HepG2 (cell line): Measurements from ENCODE around the gene NUCB1. TPM values are rescaled to one million over a fixed set of nuclear protein-coding genes. Genes with fewer than 3 reads are reported as not detected.

Source experiments
- BCLAF1 ChIP-seq: fragments of 450-650 bp; IDR thresholded peaks from 2 replicates; pipeline ENCODE4 v1.6.1; 2017; ENCODE audit warnings: mild to moderate bottlenecking
- EZH2 ChIP-seq: conservative IDR thresholded peaks from 2 replicates; pipeline ENCODE4 v1.6.1; 2012; ENCODE audit warnings: mild to moderate bottlenecking, low read depth, low read length, moderate library complexity
- HOXA5 ChIP-seq: sonication (generic); formaldehyde crosslinking; IDR thresholded peaks from 2 replicates; pipeline ENCODE4 v1.4.0; 2020; ENCODE audit warnings: missing genetic modification reagents
- HOXA9 ChIP-seq: sonication (generic); formaldehyde crosslinking; IDR thresholded peaks from 2 replicates; pipeline ENCODE4 v1.8.1; 2022; ENCODE audit warnings: missing genetic modification reagents, mild to moderate bottlenecking, moderate library complexity, borderline replicate concordance
- LCORL ChIP-seq, 2 experiments: fragments of 450-650 bp in 1 of 2; sonication (generic) in 1 of 2; formaldehyde crosslinking in 1 of 2; IDR thresholded peaks; 2 replicates each; pipeline versions ENCODE4 v1.5.0 to v1.6.1; 2017 to 2020; ENCODE audit warnings: antibody characterized with exemption in 1 of 2, missing genetic modification reagents in 1 of 2
- MIER3 ChIP-seq: IDR thresholded peaks from 2 replicates; pipeline ENCODE4 v1.6.1; 2016; ENCODE audit warnings: missing compliant biosample characterization, borderline replicate concordance
- MIXL1 ChIP-seq: IDR thresholded peaks from 2 replicates; pipeline ENCODE4 v1.6.1; 2016
- NKX3-1 ChIP-seq: sonication (generic); formaldehyde crosslinking; IDR thresholded peaks from 2 replicates; pipeline ENCODE4 v1.5.0; 2020; ENCODE audit warnings: missing genetic modification reagents
- PHF8 ChIP-seq: sonication (generic); formaldehyde crosslinking; IDR thresholded peaks from 2 replicates; pipeline ENCODE4 v1.5.0; 2020; ENCODE audit warnings: missing genetic modification reagents
- RNF219 ChIP-seq: sonication (generic); formaldehyde crosslinking; IDR thresholded peaks from 2 replicates; pipeline ENCODE4 v1.5.0; 2020; ENCODE audit warnings: mild to moderate bottlenecking, missing genetic modification reagents
- SAP130 ChIP-seq: IDR thresholded peaks from 2 replicates; pipeline ENCODE4 v1.6.1; 2016; ENCODE audit warnings: low read depth
- SIX4 ChIP-seq: sonication (generic); formaldehyde crosslinking; IDR thresholded peaks from 2 replicates; pipeline ENCODE4 v1.4.0; 2020; ENCODE audit warnings: missing genetic modification reagents
- SP4 ChIP-seq: sonication (generic); formaldehyde crosslinking; IDR thresholded peaks from 2 replicates; pipeline ENCODE4 v1.8.1; 2023; ENCODE audit warnings: mild to moderate bottlenecking, missing genetic modification reagents
- SRSF4 ChIP-seq: fragments of 200-400 bp; formaldehyde crosslinking; IDR thresholded peaks from one replicate; pipeline ENCODE4 v1.6.1; 2018; ENCODE audit warnings: mild to moderate bottlenecking, low read depth, low read length, moderate library complexity; ENCODE audit not compliant: poor library complexity, severe bottlenecking
- TARDBP ChIP-seq: sonication (generic); formaldehyde crosslinking; IDR thresholded peaks from 2 replicates; pipeline ENCODE4 v1.8.0; 2022; ENCODE audit warnings: mild to moderate bottlenecking, missing genetic modification reagents
- TCF7 ChIP-seq: sonication (generic); IDR thresholded peaks from 2 replicates; pipeline ENCODE4 v1.6.1; 2016; ENCODE audit warnings: antibody characterized with exemption, low read depth
- TIGD3 ChIP-seq: sonication (generic); formaldehyde crosslinking; IDR thresholded peaks from 2 replicates; pipeline ENCODE4 v1.5.1; 2020; ENCODE audit warnings: mild to moderate bottlenecking, missing genetic modification reagents, borderline replicate concordance
- ZNF562 ChIP-seq: sonication (generic); formaldehyde crosslinking; IDR thresholded peaks from 2 replicates; pipeline ENCODE4 v1.8.0; 2022; ENCODE audit warnings: missing genetic modification reagents, borderline replicate concordance
- ZNF704 ChIP-seq: sonication (generic); formaldehyde crosslinking; IDR thresholded peaks from 2 replicates; pipeline ENCODE4 v1.8.1; 2023; ENCODE audit warnings: mild to moderate bottlenecking, inconsistent platforms, moderate library complexity, missing genetic modification reagents, borderline replicate concordance
- ZUFSP ChIP-seq: sonication (generic); formaldehyde crosslinking; IDR thresholded peaks from 2 replicates; pipeline ENCODE4 v1.9.0; 2021; ENCODE audit warnings: missing genetic modification reagents, mild to moderate bottlenecking, borderline replicate concordance
- polyA plus RNA-seq, 8 experiments: library from polyadenylated mRNA; depleted of rRNA in 3 of 8; stranded (reverse) in 7 of 8; unstranded in 1 of 8; fragments of >200 nt; fragmentation: Illumina TruSeq in 4 of 8; extraction: Trizol in 4 of 8; gene quantifications; 2 replicates each; pipeline versions ENCODE4 v1.2.1 to v1.2.3, GENCODE V29; 2011 to 2016; ENCODE audit warnings: low read depth in 4 of 8, missing spikeins in 1 of 8, mixed read lengths in 1 of 8; ENCODE audit not compliant: insufficient read depth in 1 of 8
- total RNA-seq, 5 experiments: library from RNA; depleted of rRNA; stranded (reverse); fragments of >200 nt; fragmentation: Illumina TruSeq; extraction: Trizol; gene quantifications; 2 replicates each; pipeline ENCODE4 v1.2.3, GENCODE V29; 2016; ENCODE audit warnings: low read depth in 1 of 5

NUCB1 gene
- total and polyA plus RNA-seq, 2 of the 13 experiments (the other 11 are each of a cell fraction or from before 2014, with no cell fraction given) = 82.3 to 106 TPM

GRCh38 chr19:48872182-48872883 is 27.8 kb upstream of the NUCB1 start, which contains the start of gene PPP1R15A (continued):
- TF ChIP-seq RNF219 (CRISPR knock-in tag) = no peak
- peak; percentile 73 for TF ChIP-seq PHF8 (CRISPR knock-in tag)
- peak; percentile 91 for TF ChIP-seq MIER3
- TF ChIP-seq SRSF4 = no peak
- TF ChIP-seq HOXA9 (CRISPR knock-in tag) = peak; percentile 40; the same call in 1 of the 2 replicates
- no peak for TF ChIP-seq TCF7
- peak; percentile 93 for TF ChIP-seq SAP130 (CRISPR knock-in tag)
- no peak for TF ChIP-seq ZNF562 (CRISPR knock-in tag)
- no peak for TF ChIP-seq TIGD3
- no peak for TF ChIP-seq NKX3-1 (CRISPR knock-in tag)
- no peak for TF ChIP-seq ZUFSP
- TF ChIP-seq ZNF704 (CRISPR knock-in tag) = no peak; the same call in 1 of the 2 replicates
- peak; percentile 33; the same call in 1 of the 2 replicates for TF ChIP-seq SIX4
- no peak for TF ChIP-seq EZH2
- TF ChIP-seq BCLAF1 = no peak
- TF ChIP-seq MIXL1 (CRISPR knock-in tag) = 0 out of 2 replicates have a peak, but pooled peaks have one; percentile 22
- TF ChIP-seq TARDBP (CRISPR knock-in tag) = no peak
- no peak for TF ChIP-seq LCORL (IDR thresholded peaks at IDR 0.05)
- peak; percentile 21; the same call in 1 of the 2 replicates for TF ChIP-seq LCORL (CRISPR knock-in tag; IDR thresholded peaks at IDR 0.05)
- no peak for TF ChIP-seq HOXA5 (CRISPR knock-in tag)
- peak; percentile 89 for TF ChIP-seq SP4
